Neutrophil (primary cell): ENCODE data around the gene C1QB.

Experiments used
- H3K27ac ChIP-seq: fragments of 200-600 bp; sonication (generic); 2 replicates; pipeline ENCODE4 v1.5.1; 2016; ENCODE audit warnings: mild to moderate bottlenecking, moderate library complexity
- H3K27me3 ChIP-seq: fragments of 200-600 bp; sonication (generic); 2 replicates; pipeline ENCODE4 v1.6.0; 2016; ENCODE audit warnings: mild to moderate bottlenecking
- H3K36me3 ChIP-seq: fragments of 200-600 bp; sonication (generic); 2 replicates; pipeline ENCODE4 v1.5.1; 2017
- H3K4me1 ChIP-seq, 2 experiments: fragments of 200-600 bp in 1 of 2; sonication (generic) in 1 of 2; 1 replicate in 1 of 2; 2 replicates in 1 of 2; pipeline versions ENCODE4 v1.5.1 to v1.6.1; 2013 to 2016; ENCODE audit warnings: low read depth in 1 of 2, low read length in 1 of 2, mild to moderate bottlenecking in 1 of 2, moderate library complexity in 1 of 2; ENCODE audit not compliant: control insufficient read depth in 1 of 2, insufficient read depth in 1 of 2
- H3K4me3 ChIP-seq, 2 experiments: fragments of 200-600 bp in 1 of 2; sonication (generic) in 1 of 2; 1 replicate in 1 of 2; 2 replicates in 1 of 2; pipeline ENCODE4 v1.5.1; 2013 to 2016; ENCODE audit warnings: low read depth in 1 of 2, low read length in 1 of 2, mild to moderate bottlenecking in 1 of 2, moderate library complexity in 1 of 2
- H3K9me3 ChIP-seq: fragments of 200-600 bp; sonication (generic); 2 replicates; pipeline ENCODE4 v1.5.1; 2016
- CTCF ChIP-seq: fragments of 200-600 bp; sonication (generic); IDR thresholded peaks from 2 replicates; pipeline ENCODE4 v1.5.1; 2016; ENCODE audit warnings: antibody characterized with exemption

The C1QB gene

GRCh38 chr1:22643928-22644327 lies 9.1 kb upstream of the C1QB start:
- no peak overlapping the region for H3K27ac ChIP-seq
- TF ChIP-seq CTCF, result no peak
- no peak overlapping the region for H3K4me3 ChIP-seq
- H3K4me1 ChIP-seq, result no peaks in the 10 kb centered on the region
- no peaks in the 10 kb centered on the region for H3K9me3 ChIP-seq
- no peaks in the 10 kb centered on the region for H3K36me3 ChIP-seq
- H3K27me3 ChIP-seq, result peaks cover 11% of the 10 kb centered on the region

DNA sequence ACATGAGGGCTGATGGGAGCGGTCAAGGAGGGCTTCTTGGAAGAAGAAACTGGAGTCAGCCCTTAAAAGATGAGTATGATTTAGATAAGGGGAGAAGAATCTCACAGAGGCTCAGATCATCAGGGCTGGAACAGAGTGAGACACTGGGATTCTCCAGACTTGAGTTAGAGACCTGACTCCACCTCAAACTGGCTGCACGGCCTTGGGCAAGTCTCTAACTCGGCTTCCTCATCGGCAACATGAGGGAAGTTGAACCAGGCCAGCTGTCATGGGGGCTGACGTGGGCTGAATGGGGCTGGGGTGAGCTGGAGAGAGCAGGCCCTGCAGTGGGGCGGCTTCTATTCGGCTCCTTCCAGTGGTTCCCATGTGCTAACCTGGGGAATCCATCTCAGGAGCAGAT lies 7.1 kb upstream of the C1QB start:
- H3K9me3 ChIP-seq, result no peaks in the 10 kb centered on the region
- H3K27me3 ChIP-seq, result peaks cover 8% of the 10 kb centered on the region
- no peaks in the 10 kb centered on the region for H3K4me1 ChIP-seq
- no peaks in the 10 kb centered on the region for H3K36me3 ChIP-seq
- H3K4me3 ChIP-seq, result no peak overlapping the region
- no peak overlapping the region for H3K27ac ChIP-seq
- TF ChIP-seq CTCF, result no peak

- Histone ChIP-seq H3K27me3 (peaks cover 7% of the 10 kb centered on the region), H3K4me3 (no peak overlapping the region), H3K4me1 (no peaks in the 10 kb centered on the region), H3K36me3 (no peaks in the 10 kb centered on the region), H3K9me3 (no peaks in the 10 kb centered on the region), H3K27ac (no peak overlapping the region)
- TF ChIP-seq CTCF, result no peak
Measured at GRCh38 chr1:22646384-22646783, 6.7 kb upstream of the C1QB start.

DNA sequence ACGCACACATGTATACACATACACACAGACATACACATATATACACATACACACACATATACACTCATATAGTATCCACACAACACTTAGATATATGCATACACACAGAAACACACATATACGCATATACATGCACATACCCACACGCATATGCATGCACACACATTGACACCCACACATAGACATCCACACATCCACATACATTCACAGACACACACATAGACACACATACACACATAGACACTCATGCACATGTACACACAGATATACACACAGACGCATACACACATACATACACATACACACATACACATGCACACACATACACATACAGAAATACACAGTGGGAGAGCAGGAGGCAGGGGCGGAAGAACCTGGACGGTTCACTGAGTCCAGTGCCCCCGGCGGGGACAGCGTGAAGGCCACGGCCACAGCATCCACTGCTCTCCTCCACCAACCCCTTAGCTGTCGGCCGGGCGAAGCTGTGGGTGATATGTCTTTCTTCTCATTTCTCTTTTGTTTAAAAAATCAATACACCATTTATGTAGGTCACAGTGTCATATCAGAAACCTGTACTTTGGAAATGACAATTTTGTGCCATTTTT lies 2.8 kb upstream of the C1QB start:
- no peak overlapping the region for H3K27ac ChIP-seq
- no peak overlapping the region for H3K4me3 ChIP-seq
- no peak for TF ChIP-seq CTCF
- H3K36me3 ChIP-seq, result no peaks in the 10 kb centered on the region
- H3K27me3 ChIP-seq, result no peaks in the 10 kb centered on the region
- no peaks in the 10 kb centered on the region for H3K4me1 ChIP-seq
- H3K9me3 ChIP-seq, result no peaks in the 10 kb centered on the region

GRCh38 chr1:22651941-22652856 lies 837 bp upstream of the C1QB start:
- Histone ChIP-seq H3K27ac (no peak overlapping the region), H3K4me3 (no peak overlapping the region), H3K4me1 (no peaks in the 10 kb centered on the region), H3K36me3 (no peaks in the 10 kb centered on the region), H3K9me3 (no peaks in the 10 kb centered on the region), H3K27me3 (no peaks in the 10 kb centered on the region)
- TF ChIP-seq CTCF, result no peak
